Fibroblast of pulmonary artery (primary cell): Measurements from ENCODE around the gene DUSP10.

ENCODE experiments used
- DNase-seq: peaks from one replicate; pipeline ENCODE4 v3.0.0-alpha.2; 2010; ENCODE audit warnings: low read depth
- H3K4me3 ChIP-seq: replicated peaks from 2 replicates; pipeline ENCODE4 v1.5.1; 2011; ENCODE audit warnings: low read depth, mild to moderate bottlenecking, control low read depth, low read length, moderate library complexity
- CTCF ChIP-seq: IDR thresholded peaks from 2 replicates; pipeline ENCODE4 v1.5.1; 2011; ENCODE audit warnings: mild to moderate bottlenecking, control low read depth, low read length, inconsistent platforms; ENCODE audit errors: missing control alignments

The DUSP10 gene

GRCh38 chr1:221742555-221743415 lies 896 bp upstream of the DUSP10 start:
- H3K4me3 ChIP-seq: peak overlapping the region; percentile 68
- TF ChIP-seq CTCF: no peak
- DNase-seq: peak; percentile 75

DNA sequence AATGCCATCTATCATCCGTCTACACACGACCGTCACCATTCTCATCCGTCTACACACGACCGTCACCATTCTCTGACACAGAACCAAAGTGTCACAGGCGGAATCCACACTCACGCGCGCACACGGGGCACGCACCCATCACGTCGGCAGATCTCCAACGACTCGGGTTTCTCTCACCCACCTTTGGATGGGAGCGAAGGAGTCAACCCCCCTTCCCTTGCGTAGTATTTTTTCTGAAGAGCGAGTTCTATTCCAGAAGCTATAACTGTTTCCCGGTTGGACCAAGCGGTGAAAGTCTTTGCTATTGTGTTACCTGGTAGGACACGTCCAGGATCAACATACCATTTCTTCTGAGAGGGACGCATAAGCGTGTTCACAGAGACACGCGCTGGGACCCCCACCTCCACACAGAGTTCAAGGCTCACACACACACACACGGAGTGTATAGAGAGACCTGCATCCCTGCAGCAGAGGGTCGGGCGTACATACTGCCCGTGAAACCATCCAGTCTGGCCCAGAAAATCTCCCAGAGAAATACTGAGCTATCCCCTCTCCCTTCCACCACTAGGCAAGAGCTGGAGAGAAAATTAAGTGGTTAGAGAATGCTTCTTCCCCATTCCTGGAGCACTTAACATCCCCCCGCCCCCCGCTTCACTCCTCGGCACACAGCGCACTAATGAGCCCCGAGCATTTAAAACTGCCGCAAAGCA lies 741 bp downstream of the DUSP10 start:
- TF ChIP-seq CTCF: no peak
- DNase-seq: peak; percentile 24
- peak overlapping the region; percentile 80 for H3K4me3 ChIP-seq

- no peak for TF ChIP-seq CTCF
- no peak for DNase-seq
- H3K4me3 ChIP-seq: peak overlapping the region; percentile 80
Observed at GRCh38 chr1:221740369-221740992, 1.4 kb downstream of the DUSP10 start.

DNA sequence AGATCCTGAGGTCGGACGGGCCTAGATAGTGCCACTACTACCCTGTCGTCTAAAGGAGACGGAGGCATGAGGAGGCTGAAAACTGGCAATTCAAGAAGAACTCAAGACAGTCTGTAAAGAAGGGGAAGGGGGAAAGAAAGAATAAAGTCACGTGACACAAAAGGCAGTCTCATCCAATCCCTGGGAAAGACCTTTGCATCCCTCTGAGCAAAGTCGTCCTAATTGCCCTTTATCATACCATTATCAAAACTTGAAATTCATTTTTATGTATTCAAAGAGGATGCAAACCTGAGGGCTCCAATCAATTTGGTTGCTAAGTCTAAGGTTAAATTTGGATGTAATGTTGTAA lies 2.2 kb downstream of the DUSP10 start:
- TF ChIP-seq CTCF: no peak
- H3K4me3 ChIP-seq: no peak overlapping the region
- no peak for DNase-seq

DNA sequence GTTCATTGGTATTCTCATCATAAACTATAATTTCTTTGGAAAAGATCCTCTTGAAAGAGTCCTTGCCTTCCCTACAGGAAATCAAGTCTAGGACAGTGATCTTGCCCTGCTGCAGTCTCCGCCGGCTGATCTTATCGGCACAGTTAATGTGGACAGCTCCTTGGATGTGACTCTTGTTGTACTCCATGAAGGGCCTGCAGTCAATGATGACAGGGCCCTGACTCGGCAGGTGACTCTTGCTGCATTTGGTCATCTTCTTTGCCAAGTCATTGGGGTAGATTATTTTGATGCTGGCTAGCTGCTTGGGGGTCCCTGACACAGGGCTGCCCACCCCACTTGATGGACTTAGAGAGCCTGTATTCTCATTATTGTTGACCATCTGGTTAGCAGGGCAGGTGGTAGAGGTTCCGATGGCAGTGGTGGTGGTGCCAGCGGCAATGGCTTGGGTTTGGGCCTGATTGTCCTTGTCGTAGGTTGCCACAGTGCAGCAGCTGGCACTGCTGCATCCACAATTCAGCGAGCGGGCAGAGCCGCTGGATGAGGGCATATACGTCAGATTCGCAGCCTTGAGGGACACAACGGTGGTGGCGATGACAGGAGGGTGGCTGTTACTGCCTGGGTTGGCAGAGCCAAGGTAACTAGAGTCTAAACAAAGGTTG lies 2.7 kb downstream of the DUSP10 start:
- TF ChIP-seq CTCF: no peak
- H3K4me3 ChIP-seq: no peak overlapping the region
- no peak for DNase-seq

DNA sequence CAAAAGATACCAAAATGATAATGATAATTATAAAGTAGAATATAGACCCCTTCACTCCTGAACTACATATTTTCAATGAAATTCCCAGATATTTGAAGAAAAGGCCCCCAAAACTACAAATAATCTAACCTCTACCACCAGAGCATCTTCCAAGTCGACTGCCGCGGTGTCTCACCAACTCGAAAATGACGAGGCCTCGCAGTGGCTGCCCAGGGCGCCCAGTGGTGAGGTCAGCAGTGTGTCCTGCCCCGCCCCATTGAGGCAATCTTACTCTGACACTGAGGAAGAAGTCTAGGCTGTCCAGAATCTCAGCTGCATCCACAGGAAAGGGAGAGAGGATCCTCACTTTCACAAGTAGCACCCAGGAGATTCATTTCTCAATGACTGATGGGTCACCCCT lies 5.2 kb downstream of the DUSP10 start:
- no peak overlapping the region for H3K4me3 ChIP-seq
- DNase-seq: no peak
- TF ChIP-seq CTCF: no peak
